HG03354 (cell line): ENCODE measurements around the gene OR51S1.
"Not testable (repeated sequence)": the region's sequence is repeated elsewhere in the genome, so short reads cannot be mapped to it uniquely, and the experiment has no call there.

Experiments used
- ATAC-seq: cut with Tn5 transposase; IDR thresholded peaks from one replicate; pipeline ENCODE4 v1.9.1; 2021; ENCODE audit warnings: mild to moderate bottlenecking; ENCODE audit not compliant: unreplicated experiment, poor library complexity, severe bottlenecking

The OR51S1 gene

GRCh38 chr11:4848908-4849532 is at the start of gene OR51S1:
TSS of gene OR51S1 (minus strand) at chr11:4849208. CDS start at chr11:4849208, 0 bp downstream.
- ATAC-seq: no peak

GRCh38 chr11:4891996-4892640 is 43.1 kb upstream of the OR51S1 start:
- no peak for ATAC-seq

- no peak for ATAC-seq
Measured at GRCh38 chr11:4890279-4890678, 41.3 kb upstream of the OR51S1 start.

GRCh38 chr11:4887591-4887990 is 38.6 kb upstream of the OR51S1 start:
- ATAC-seq: no peak

- no peak for ATAC-seq
Measured at GRCh38 chr11:4886186-4886585, 37.2 kb upstream of the OR51S1 start.

GRCh38 chr11:4884361-4884760 is 35.4 kb upstream of the OR51S1 start:
- ATAC-seq: no peak

GRCh38 chr11:4882543-4882942 is 33.5 kb upstream of the OR51S1 start:
- no peak for ATAC-seq

- no peak for ATAC-seq
Measured at GRCh38 chr11:4881860-4882500, 33.0 kb upstream of the OR51S1 start, which contains the start of gene OR51T1. TSS of gene OR51T1 (plus strand) at chr11:4881900. CDS start at chr11:4881900, 0 bp downstream.

GRCh38 chr11:4881188-4881587 is 32.2 kb upstream of the OR51S1 start:
- ATAC-seq: no peak

GRCh38 chr11:4865855-4866254 is 16.8 kb upstream of the OR51S1 start:
- no peak for ATAC-seq

- ATAC-seq: no peak
Measured at GRCh38 chr11:4863876-4864275, 14.9 kb upstream of the OR51S1 start.

GRCh38 chr11:4862447-4863236 is 13.6 kb upstream of the OR51S1 start:
- no peak for ATAC-seq

- not testable (repeated sequence) for ATAC-seq
Measured at GRCh38 chr11:4854286-4854685, 5.3 kb upstream of the OR51S1 start.

- no peak for ATAC-seq
Measured at GRCh38 chr11:4851033-4851432, 2.0 kb upstream of the OR51S1 start.

- no peak for ATAC-seq
Measured at GRCh38 chr11:4839851-4840549, 9.0 kb downstream of the OR51S1 start.

- ATAC-seq: no peak
Measured at GRCh38 chr11:4830909-4831308, 18.1 kb downstream of the OR51S1 start.

- no peak for ATAC-seq
Measured at GRCh38 chr11:4830346-4830745, 18.7 kb downstream of the OR51S1 start.

- no peak for ATAC-seq
Measured at GRCh38 chr11:4826425-4826824, 22.6 kb downstream of the OR51S1 start.

GRCh38 chr11:4825132-4825531 is 23.9 kb downstream of the OR51S1 start:
- no peak for ATAC-seq

GRCh38 chr11:4821021-4821420 is 28.0 kb downstream of the OR51S1 start, which contains the start of gene OR51F2:
TSS of gene OR51F2 (plus strand) at chr11:4821321. CDS start at chr11:4821422, 101 bp downstream.
- ATAC-seq: no peak
